GM19025 (cell line): ENCODE measurements around the gene GSE1.

Source experiments
- ATAC-seq: cut with Tn5 transposase; IDR thresholded peaks from one replicate; pipeline ENCODE4 v1.9.1; 2021; ENCODE audit warnings: mild to moderate bottlenecking, low read depth, moderate library complexity; ENCODE audit not compliant: unreplicated experiment

The GSE1 gene

DNA sequence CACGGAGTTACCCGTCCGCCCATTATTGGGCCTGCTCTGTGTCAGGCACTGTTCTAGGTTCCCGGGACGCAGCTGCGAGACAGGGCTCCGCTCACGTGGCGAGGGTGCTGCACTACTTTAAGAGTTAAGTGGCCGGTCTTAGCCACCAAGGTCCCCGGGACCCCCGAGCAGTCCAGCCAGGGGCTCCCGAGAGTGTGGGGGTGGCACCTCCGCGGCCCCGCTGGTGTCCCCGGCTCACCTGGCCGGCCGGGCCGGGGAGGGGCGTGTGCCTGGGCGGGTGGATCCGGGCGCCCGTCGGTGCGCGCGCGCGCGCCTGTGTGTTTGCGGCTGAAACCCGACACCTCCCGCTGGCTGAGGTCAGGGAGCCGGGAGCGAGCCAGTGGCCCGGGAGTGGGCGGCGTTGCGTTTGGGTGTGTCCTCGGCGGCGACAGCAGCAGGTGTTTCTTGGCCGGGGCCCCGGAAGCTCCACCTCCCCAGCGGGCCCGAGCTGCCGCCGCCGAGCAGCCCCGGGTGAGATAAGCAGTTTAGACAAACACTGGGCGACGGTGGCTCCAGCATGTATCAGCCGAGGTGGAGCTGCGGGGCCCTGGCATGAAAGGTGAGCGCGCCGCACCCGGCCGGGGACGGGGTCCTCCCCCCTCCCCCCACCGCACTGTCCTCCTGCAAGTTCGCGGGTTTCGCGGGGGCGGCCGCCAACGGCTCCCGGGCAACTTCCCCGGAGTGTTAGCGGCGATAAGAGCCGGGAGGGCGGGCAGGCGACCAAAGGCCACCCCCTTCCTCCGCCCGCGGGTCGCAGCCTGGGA, at the start of gene GSE1:
Gene GSE1 (plus strand): TSS at position 522 of the 803 bp plus-strand sequence. CDS start 70 bp downstream, at position 592.
- peak; percentile 44 for ATAC-seq

DNA sequence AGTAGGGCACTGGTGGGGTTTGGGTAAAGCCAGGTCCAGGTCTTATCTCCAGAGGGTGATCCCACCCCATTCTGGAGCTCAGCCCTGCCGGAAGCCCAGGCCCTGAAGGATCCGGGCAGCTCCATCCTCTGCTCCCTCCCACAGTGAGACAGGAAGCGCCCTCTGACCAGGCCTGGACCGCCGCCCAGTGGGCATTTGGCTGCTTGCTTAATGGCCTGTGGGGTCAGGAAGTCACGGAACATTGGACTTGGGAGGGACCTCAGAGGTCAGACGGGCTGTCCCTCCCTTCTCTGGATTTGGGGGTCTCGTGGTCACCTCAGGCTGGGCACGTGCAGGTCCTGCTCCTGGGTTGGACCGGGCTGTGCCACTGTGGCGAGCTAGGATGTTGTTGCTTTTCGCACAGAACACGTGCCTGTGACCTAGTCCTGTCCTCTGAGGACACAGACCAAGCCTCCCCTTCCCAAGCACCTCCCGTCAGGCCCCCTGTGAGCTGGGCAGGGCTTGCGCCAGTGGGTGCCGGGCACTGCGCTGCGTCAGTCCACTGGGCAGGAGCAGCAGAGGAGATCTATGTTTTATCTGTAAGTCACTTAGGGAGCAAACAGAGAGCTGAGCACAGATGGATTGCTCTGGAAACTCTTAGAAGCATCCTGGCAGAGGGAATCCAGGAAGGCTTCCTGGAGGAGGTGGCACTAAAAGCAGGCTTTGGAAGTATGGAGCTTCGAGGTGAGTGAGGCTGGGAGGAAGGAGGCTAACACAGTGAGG, 49.4 kb upstream of the GSE1 start:
- ATAC-seq, result no peak

DNA sequence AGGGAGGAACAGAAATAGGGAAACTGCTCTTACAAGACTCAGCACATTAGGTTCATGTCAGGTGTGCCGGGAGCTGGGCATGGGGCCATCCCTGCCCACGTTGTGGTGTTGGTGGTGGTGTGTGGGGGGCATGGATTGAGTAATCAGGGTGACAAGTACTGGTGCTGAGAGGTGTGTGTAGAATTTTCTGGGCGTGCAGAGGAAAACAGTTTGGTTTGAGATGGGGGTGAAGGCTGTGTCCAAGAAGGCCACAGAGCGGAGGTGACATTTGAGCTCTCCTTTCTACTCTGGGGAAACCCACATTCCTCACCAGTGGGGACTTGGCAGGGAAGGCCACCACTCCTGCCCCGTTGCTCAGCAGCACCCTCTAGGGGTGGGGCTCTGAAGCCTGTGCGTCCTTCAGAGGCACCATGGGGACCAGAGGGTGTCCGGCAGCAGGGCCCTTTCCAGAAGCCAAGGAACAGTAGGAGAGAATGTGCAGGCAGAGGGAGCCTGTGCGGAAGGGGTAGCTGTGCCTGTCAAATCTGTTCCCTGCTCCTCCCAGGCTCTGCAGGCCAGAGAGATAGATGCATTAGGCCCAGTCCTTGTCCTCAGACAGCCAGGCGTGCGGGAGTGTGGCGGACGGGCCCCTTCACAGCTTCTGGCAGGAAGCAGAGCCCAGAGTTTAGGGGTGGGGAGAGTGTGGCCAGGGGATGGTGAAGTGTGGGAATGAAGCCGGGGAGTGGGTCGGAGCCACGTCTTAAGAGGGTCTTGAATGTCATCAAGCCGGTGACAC, 48.7 kb upstream of the GSE1 start:
- ATAC-seq, result no peak

DNA sequence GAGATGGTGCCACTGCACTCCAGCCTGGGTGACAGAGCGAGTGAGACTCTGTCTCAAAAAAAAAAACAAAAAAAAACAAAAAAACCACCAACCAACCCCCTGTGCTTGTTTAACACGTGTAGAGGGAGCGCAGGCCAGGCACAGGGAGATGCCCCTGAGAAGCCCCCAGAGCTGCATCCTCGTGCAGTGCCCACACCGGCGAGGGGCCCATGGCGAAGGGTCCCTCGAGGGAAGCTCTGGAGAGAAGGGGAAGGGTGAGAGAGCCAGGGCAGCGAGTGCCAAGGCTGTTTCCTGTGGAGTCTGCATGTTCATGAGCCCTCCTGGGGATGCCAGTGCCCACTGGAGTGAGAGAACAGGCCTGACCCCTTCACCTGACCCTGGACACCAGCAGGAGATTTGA, 47.8 kb upstream of the GSE1 start:
- no peak for ATAC-seq

DNA sequence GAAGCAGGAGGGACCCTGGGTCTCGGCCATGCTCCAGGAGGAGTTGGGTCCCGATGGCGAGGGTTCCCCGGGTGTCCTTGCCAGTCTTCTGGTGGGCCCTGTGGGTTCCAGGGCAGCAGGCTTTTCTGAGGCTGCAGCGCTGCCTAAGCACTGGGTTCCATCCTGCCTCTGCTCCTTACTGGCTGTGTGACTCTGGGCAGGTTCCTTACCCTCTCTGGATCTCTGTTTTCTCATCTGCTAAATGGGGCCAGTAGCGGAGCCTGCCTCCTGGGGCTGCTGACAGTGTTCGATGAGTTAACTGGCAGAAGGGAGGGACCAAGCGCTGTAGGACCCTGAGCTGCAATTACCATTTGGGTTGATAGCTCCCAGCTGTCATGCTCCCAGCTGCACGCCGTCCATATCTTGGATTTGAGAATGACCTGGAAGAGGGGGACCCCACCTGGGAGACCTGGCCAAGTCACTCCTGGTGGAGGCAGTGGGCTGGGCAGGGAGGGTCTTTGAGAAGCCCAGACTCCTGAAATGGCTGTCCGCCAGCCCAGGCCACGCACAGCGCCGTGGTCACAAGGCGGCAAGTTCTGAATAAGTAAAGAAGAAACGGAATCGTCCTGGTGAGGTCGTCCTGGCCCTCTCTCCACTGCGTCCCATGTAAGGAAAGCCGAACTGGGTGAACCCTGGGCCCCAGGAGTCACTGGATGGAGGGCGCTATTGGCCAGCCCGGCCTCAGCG, 47.2 kb upstream of the GSE1 start:
- ATAC-seq, result no peak

DNA sequence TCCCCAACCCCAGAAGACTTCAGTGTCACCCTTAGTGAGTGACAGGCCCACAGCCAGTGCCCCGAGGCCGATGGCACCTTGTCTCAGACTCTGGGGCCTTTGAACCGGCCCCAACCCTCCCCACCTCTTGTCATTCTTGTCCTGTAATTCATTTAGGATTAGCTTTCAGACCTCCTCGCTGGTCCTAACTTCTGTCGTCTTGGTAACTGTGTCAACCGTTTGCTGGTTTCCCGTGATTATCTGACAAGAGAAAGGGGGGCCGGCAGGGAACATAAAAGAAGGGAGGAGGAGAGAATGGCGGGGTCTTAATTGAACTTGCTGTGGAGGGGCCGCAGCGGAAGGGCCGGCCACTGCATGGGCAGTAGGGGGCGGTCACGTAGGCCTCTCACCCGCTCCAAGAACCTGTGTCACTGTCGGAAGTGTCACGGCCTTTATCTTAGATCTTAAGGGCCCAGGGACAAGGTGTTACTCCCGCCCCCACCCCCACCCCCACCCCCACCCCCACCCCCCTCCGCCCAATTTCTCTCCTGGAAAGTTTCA, 46.5 kb upstream of the GSE1 start:
- no peak for ATAC-seq

DNA sequence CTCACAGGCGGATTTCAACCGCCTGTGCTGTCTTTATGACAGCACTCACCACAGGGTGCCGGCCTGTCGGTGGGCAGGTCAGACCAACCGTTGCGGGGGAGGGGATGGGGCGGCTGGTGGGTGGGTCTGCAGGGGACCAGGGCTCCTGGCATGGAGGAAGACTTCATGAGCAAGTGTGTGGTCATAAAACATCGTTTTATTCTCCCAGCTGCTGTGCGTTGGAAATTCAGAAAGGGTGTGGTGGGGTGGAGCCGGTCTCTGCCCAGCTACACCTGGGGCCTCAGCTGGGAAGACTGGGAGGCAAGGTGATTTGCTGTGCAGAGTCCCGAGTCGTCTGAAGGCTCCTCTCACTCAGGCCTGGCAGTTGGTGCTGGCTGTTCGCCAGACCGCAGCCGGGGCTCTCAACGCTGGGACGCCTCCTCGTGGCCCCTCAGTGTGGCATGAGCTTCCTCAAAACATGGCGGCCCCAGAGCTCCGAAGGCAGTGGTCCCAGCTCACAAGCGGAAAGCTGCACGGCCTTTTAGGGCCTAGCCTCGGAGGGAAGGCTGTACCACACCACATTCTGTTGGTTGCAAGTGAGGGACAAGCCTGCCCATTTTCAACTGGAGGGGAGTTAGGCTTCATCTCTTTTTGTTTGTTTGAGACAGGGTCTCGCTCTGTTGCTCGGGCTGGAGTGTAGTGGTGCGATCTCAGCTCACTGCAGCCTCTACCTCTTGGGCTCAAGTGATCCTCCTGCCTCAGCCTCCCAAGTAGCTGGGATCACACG, 45.8 kb upstream of the GSE1 start:
- no peak for ATAC-seq

DNA sequence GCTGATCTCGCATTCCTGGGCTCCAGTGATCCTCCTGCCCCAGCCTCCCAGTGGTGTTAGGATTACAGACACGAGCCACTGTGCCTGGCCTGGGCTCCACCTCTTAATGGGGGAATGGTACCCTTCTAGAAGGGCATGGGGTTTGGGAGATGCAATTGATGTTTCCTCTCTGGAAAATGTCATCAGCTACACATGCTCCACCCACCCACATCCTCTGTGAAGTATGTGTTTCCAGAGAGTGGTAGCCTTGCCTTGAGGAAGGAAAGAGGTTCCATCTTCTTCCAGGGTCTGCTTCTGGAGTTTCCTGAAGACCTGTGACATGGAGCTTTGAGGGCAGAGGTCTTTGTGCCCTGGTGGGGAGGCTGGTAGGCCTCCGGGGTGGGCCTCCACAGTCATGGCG, 45.2 kb upstream of the GSE1 start:
- ATAC-seq, result no peak

DNA sequence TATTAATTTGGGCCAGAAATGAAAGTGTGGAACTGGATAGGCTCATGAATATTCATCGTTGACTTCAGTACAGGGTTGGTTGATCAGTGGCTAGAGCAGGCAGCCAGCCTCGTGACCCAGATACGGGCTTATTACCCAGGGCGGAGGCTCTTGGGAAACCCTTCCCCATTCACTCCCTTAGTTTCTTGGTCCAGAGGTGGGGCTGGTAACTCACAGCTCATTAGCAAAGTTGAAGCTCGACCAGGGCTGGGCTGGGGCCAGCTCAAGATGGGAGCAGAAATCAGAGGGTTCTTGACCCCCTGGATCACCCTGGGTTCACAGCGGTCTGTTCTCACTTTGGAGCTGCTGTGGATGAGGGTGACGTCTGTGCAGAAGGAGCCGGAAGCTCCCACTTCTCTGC, 44.6 kb upstream of the GSE1 start:
- ATAC-seq, result no peak

DNA sequence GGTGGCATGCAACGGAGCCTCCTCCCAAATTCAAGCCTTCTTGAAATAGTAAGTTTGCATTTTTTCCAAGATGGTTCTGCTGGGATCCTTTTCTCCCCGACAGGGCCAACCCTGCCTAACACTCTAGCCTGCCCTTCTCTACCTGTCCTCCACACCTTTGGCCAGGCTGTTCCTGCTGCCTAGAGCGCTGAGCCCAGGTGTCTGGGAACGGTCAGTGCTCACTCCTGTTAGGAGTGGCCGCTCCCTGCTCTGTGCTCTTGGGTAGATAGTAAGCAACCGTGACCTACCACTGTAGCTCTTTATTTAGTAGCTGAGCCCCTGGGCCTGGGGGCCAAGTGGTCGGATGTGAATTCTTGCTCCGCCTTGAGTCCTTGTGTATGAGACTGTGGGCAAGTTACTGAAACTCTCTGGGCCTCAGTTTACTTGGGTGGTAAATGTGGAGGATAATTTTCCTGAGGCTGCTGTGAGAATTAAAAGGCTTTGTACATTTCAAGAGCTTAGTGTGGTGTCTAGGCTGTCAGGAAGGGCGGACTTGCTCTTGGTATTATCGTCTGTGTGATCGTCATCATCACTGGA, 44.0 kb upstream of the GSE1 start:
- no peak for ATAC-seq

DNA sequence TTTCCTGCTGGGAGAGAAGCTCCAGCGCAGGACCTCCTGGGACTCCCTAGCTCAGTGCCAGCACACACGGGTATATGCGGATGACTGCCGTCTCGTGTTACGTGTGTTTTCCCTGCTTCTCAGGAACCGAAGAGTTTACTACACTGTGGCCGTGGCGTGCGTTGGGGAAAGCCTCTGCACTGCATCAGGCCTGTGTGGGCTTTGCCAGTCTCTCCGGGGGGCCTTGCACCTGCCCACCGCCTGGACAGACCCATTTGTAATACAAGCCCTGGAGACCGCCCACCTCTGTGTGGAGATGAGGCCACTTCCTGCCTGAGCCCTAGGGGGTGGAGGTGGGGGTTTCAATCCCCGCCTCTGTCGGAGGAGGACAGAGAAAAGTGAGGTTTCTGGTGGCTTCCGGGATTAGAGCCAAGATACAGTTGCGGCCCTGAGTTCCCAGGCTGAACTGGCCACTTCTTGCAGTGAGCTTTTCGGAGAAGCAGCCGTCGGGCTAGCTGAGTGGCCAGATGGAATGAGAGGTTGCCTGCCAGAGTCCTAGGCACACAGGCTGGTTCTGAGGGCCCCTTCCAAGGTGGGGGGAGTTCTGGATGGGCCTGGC, 43.4 kb upstream of the GSE1 start:
- ATAC-seq, result peak; percentile 61

DNA sequence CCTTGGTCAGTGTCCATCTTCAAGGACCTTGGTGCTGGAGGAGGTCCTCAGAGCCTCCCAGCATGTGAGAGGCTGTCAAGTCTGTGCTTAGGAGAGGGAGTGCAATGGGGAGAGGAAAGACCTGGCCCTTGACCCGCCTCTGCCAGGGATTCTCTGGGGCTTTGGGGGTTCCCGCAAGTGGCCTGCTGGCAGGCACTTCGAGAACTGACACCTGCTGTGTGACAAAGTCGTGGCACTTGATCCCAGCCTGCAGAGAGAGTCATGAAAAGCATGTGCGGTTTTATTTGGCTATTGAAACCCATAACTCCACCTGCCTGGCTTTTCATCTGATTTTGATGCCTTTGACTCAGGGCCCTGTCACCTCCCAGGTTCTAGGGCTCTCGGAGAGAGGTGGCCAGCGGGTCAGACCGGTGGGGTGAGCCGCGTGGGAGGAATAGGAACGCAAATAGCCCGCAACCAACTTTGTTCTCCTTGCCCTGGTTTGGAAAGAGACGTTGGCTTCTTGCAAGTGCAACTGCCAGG, 42.8 kb upstream of the GSE1 start:
- peak; percentile 12 for ATAC-seq

DNA sequence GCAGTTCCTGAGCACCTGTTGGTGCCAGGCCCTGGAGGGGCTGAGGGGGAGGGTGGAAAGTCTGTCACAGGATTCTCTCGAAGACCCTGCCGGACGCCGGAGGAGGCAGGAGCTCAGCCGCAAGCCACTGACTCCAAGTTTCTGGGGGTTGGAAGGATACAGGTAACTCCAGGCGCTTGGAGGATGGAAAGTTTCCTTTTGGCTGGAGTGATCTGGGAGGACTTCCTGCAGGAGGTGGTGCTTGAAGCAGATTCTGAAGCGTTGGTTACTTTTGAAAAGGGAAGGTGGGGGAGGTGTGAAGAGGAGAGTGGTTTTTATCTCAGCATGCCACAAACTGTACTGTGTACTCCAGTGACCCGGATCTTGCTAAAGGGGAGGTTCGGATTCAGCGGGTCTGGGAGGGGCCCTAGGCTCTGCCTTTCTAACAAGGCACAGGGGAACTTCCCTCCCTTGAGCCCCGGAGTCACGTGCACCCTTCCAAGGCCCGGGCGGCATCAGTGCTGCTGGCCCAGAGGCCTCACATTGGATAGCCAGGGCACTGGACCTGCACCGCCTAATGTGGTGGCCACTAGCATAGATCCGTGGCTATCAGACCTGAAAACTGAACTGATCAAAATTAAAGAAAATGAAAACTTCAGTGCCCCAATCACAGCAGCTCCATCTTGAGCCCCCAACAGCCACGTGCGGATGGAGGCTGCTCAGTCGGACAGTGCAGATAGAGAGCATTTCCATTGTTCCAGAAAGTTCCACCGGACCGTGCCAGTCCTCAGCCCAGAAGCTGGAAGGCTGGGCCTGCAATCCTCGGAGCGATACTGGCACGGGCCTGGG, 42.2 kb upstream of the GSE1 start:
- no peak for ATAC-seq

DNA sequence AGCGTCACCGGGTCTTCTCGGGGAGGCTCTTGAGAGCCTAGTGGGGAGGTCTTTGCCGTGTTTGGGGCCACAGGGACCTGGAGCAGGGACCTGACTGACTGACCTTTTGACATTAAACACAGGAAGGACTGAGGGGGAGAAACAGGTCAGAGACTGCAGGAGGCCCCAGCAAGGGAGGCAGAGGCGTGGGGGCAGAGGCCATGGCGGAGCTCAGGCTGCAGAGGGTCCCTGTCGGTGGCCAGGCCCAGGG, 41.6 kb upstream of the GSE1 start:
- ATAC-seq, result no peak

DNA sequence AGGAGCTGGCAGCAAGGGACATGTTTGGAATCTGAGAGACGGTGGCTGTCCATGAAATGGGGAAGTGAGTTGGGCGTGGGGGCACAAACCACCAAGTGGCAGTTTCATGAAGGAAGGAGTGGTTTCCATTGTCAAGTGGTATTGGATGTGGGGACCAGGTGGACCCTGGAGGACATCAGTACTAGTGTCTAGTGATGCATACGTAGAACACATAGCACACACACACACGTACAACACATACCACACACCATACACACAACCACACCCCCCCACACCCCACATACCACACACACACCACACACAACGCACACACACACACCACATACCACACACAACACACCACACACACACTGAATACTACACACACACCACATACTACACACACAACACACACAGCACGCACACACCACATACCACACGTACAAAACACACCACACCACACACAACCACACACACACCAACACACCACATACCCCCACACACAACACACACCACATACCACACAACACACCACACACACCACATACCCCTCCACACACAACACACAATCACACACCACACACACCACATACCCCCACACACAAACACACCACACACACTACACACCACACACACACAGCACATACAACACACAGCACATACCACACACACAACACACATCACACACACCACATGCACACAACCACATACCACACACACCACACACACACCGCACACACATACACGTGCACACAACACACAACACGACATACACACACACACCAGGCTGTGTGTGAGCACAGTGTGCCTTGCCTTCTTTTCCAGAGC, 41.1 kb upstream of the GSE1 start:
- ATAC-seq, result no peak

DNA sequence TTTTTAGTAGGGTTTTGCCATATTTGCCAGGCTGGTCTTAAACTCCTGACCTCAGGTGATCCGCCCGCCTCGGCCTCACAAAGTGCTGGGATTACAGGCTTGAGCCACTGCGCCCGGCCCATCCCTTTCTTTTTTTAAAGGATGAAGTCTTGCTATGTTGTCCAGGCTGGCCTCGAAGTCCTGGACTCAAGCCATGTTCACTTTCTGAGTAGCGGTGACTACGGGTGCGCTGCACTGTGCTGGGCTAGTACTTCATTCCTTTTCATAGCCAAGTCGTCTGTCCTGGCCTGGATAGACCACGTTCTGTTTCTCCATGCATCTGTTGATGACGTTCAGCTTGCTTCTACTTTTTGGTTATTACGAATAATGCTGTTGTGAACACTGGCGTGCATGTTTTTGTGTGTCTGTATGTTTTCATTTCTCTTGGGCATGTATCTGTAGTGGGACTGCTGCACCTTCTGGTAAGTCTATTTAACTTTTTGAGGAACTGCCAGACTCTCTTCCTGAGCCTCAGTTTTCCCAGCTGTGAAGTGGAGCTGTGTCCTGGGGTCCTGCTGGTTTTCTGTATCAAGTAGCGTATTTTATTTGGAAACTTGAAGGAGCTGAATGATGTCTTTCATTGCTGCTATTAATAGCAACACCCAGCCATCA, 40.0 kb upstream of the GSE1 start:
- ATAC-seq, result no peak
